ENCODE results near the gene TMEM213. TPM values are rescaled to one million over a fixed set of nuclear protein-coding genes. Genes with fewer than 3 reads are reported as not detected.
A peak's percentile ranks its signal among the peaks of the same experiment; 100 is the strongest.

Gene TMEM213
- total RNA-seq, 1 experiment from 2014 or later = 0.11 TPM

DNA sequence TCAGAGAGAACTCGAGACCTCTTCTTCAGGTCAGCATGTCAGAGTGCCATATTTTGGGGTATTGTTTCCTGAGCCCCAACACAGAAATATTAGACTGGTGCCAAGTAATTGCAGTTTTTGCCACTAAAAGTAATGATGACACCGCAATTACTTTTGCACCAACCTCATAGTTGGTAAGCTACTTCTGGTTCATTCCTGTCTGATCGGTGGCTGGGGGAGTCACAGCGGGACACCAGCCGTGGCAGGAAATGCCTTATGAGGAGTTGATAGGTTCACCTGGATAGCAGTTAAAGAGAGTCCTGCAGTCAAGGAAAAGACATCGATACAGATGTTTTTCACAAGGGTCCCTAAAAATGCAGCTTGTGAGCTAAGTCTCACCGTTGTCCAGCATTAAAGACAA, 24.1 kb downstream of the TMEM213 start (continued):
- TF ChIP-seq ZNF425 (CRISPR knock-in tag; conservative IDR thresholded peaks at IDR 0.05) (no peak), ARID4B (CRISPR knock-in tag; IDR thresholded peaks at IDR 0.05; ENCODE audit: borderline replicate concordance) (no peak), FOXK1 (CRISPR knock-in tag; IDR thresholded peaks at IDR 0.05) (no peak), NR2C2 (CRISPR knock-in tag; IDR thresholded peaks at IDR 0.05) (no peak), ZNF671 (CRISPR knock-in tag; IDR thresholded peaks at IDR 0.05) (no peak), ZNF138 (CRISPR knock-in tag; conservative IDR thresholded peaks at IDR 0.05) (no peak), E2F1 (CRISPR knock-in tag; IDR thresholded peaks at IDR 0.05) (no peak), NFE2L1 (CRISPR knock-in tag; IDR thresholded peaks at IDR 0.05) (no peak)

- POLR2A ChIA-PET = no interaction called here
- no peak for ATAC-seq
- peaks cover 6% of the 10 kb centered on the region for H3K9me3 Mint-ChIP-seq
Measured at GRCh38 chr7:138822867-138823535, 25.2 kb downstream of the TMEM213 start.

GRCh38 chr7:138825049-138825721, 27.4 kb downstream of the TMEM213 start:
- H3K4me1 Mint-ChIP-seq = peaks cover 15% of the 10 kb centered on the region
- 0 out of 2 replicates have a peak, but pooled peaks cover 2% of the 10 kb centered on the region for H3K36me3 Mint-ChIP-seq
- ATAC-seq (no peak), DNase-seq (ENCODE audit: low spot score) (no peak)
- H3K9me3 Mint-ChIP-seq = peaks cover 6% of the 10 kb centered on the region
- TF ChIP-seq ARID4B (CRISPR knock-in tag; IDR thresholded peaks at IDR 0.05; ENCODE audit: borderline replicate concordance) (no peak), JAZF1 (CRISPR knock-in tag; IDR thresholded peaks at IDR 0.05) (no peak)
- no peaks in the 10 kb centered on the region for H3K27me3 Mint-ChIP-seq (ENCODE audit: low read depth)
- ChIA-PET CTCF (no interaction called here), POLR2A (interaction anchor here (0.6 kb wide), 1 partner anchor 60 kb away, joined by 3 read pairs; no protein-coding TSS in a partner anchor)
- no peak overlapping the region for H3K27ac Mint-ChIP-seq
- no peak overlapping the region for H3K4me3 Mint-ChIP-seq

More at GRCh38 chr7:138822867-138823535, 25.2 kb downstream of the TMEM213 start:
- CTCF ChIA-PET = interaction anchor here (0.7 kb wide), 1 partner anchor 870 kb away, joined by 3 read pairs; no protein-coding TSS in a partner anchor
- Mint-ChIP-seq H3K4me3 (no peak overlapping the region), H3K27ac (no peak overlapping the region), H3K27me3 (ENCODE audit: low read depth) (no peaks in the 10 kb centered on the region), H3K4me1 (peaks cover 15% of the 10 kb centered on the region), H3K36me3 (0 out of 2 replicates have a peak, but pooled peaks cover 2% of the 10 kb centered on the region)
- TF ChIP-seq ZNF121 (CRISPR knock-in tag; IDR thresholded peaks at IDR 0.05) = peak; percentile 58; the same call in 1 of the 2 replicates
- no peak for TF ChIP-seq HMGXB4 (CRISPR knock-in tag; IDR thresholded peaks at IDR 0.05)
- DNase-seq (ENCODE audit: low spot score) = no peak

Data from WTC11 (cell line).